Small intestine (tissue), 7 donors: ENCODE results near the gene DGKH. TPM values are rescaled to one million over a fixed set of nuclear protein-coding genes. Genes with fewer than 3 reads are reported as not detected.

Experiments
- DNase-seq, 2 donors: peaks; one replicate each; pipeline versions ENCODE4 v3.0.0 to v3.0.0-alpha.2; 2013
- FAIRE-seq: peaks from 2 replicates; lab custom pipeline; 2012; peaks lifted over from hg19 to GRCh38; lab: Jason Lieb, UNC
- H3K27ac ChIP-seq, 3 donors: one replicate each; pipeline ENCODE4 v1.5.1; 2013; ENCODE audit warnings: low read length in 2 of 3, mild to moderate bottlenecking in 2 of 3, control low read depth in 1 of 3, inconsistent platforms in 1 of 3, low read depth in 1 of 3, moderate library complexity in 1 of 3
- H3K27me3 ChIP-seq, 3 donors: one replicate each; pipeline ENCODE4 v1.6.1; 2013; ENCODE audit warnings: low read length in 3 of 3, inconsistent platforms in 1 of 3; ENCODE audit not compliant: control insufficient read depth in 3 of 3, insufficient read depth in 3 of 3
- H3K36me3 ChIP-seq, 3 donors: one replicate each; pipeline ENCODE4 v1.6.1; 2013; ENCODE audit warnings: low read length in 3 of 3, inconsistent platforms in 1 of 3, low read depth in 1 of 3, mild to moderate bottlenecking in 1 of 3, moderate library complexity in 1 of 3; ENCODE audit not compliant: control insufficient read depth in 3 of 3, insufficient read depth in 2 of 3
- H3K4me1 ChIP-seq, 3 donors: one replicate each; pipeline ENCODE4 v1.6.1; 2013; ENCODE audit warnings: low read length in 2 of 3, inconsistent platforms in 1 of 3, low read depth in 1 of 3, mild to moderate bottlenecking in 1 of 3, moderate library complexity in 1 of 3; ENCODE audit not compliant: control insufficient read depth in 3 of 3, insufficient read depth in 2 of 3
- H3K4me3 ChIP-seq, 3 donors: one replicate each; pipeline ENCODE4 v1.5.1; 2013; ENCODE audit warnings: low read length in 3 of 3, control low read depth in 1 of 3, inconsistent platforms in 1 of 3, low read depth in 1 of 3, mild to moderate bottlenecking in 1 of 3, moderate library complexity in 1 of 3
- H3K9me3 ChIP-seq, 2 donors: one replicate each; pipeline ENCODE4 v1.6.1; 2013; ENCODE audit warnings: low read depth in 1 of 2, low read length in 1 of 2; ENCODE audit not compliant: control insufficient read depth in 2 of 2, insufficient read depth in 1 of 2
- WGBS, 3 donors: extraction: QIAGEN DNeasy Blood & Tissue Kit; methylation state at CpG; one replicate each; pipeline ENCODE4 v1.1.7; 2013; 5-methylcytosine and 5-hydroxymethylcytosine counted together
- polyA plus RNA-seq, 4 donors: library from polyadenylated mRNA; stranded (reverse) in 3 of 4; unstranded in 1 of 4; fragments of 200-250 nt in 3 of 4; fragments of 120-200 nt in 1 of 4; gene quantifications; one replicate each; pipeline versions ENCODE4 v1.2.1 to v1.2.3, GENCODE V29; 2013
- donor health status: healthy with polysubstance abuse.
- donor health status: control.
- donor health status: control.
- donor health status: Bipolar disorder and iron deficiency.
- donor health status: healthy.

Gene DGKH
- polyA plus RNA-seq, 4 donors: 0.45 to 4.5 (median 2.0) TPM

DNA sequence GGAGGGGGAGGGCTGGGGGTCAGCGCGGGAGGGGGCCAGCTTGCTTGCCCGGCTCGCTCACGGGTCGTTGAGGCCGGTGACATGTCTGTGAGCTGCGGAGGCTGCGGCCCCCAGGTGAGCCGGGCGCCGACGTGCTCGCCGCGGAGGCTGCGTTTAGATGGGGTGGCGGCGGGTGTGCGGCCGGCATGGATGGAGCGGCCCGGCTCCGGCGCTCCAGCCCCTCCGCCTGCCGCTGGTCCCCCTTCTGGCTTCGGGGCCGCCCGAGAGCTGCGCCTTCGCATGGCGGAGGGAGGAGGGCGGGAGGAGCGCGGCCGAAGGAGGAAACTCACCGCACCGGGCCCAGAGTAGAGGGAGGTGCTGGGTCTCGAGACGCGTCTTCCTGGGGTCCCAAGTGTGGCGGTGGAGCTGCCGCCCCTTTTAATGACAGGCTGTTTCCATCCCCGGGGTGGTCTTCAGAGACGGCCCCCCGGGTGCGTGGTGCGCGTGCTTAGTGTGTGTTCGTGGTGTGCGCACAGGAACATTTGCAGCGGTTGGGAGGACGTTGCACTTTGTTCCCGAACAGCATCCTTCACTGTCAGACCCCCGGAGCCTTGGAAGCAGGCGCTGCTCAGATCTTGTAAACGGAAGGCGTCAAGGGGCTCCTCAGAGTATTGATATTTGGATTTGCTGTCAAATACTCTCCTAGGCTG, 223.8 kb downstream of the DGKH start, which contains the start of gene AKAP11:
Gene AKAP11 (plus strand): TSS at position 38 of the 689 bp plus-strand sequence. CDS start 14,197 bp downstream, outside the sequence.
- DNase-seq (peak; percentile 41 to 78), FAIRE-seq (no peak)
- Histone ChIP-seq H3K9me3 (no peaks in the 10 kb centered on the region), H3K27me3 (no peaks in the 10 kb centered on the region), H3K4me1 (peaks cover 0 to 7% (median 4%) of the 10 kb centered on the region in 3 donors), H3K4me3 (peak within 1 kb of the TSS; percentile 73 to 91 (median 74)), H3K27ac (peak within 1 kb of the TSS; percentile 41 to 92 (median 87)), H3K36me3 (peaks cover 0 to 2% (median 0%) of the 10 kb centered on the region in 3 donors)
- 0% methylated on average over 38 to 59 of the region's 59 CpGs for WGBS, 3 donors

DNA sequence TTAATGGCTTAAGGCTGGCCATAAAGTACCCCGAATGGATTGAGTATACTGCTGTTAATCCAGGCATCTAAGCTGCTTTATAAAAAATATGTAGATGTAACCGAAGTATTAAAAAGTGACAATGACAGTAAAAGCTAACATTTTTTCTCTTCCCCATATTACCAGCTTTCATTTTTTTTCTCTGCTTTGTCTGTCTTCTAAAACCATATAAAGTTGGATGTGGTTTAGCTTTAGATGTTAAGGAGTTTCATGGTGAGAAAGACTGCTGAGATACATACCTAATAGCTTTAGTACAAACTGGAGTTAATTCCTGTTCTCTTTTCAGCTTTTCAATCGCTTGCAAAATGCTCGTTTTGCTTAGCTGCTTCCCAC, 224.3 kb downstream of the DGKH start:
- Histone ChIP-seq H3K4me3 (peak overlapping the region; percentile 73 to 91 (median 74)), H3K36me3 (peaks cover 0 to 2% (median 0%) of the 10 kb centered on the region in 3 donors), H3K27me3 (no peaks in the 10 kb centered on the region), H3K4me1 (peaks cover 0 to 7% (median 4%) of the 10 kb centered on the region in 3 donors), H3K9me3 (no peaks in the 10 kb centered on the region), H3K27ac (peak overlapping the region in 2 of 3 donors; percentile 82 to 92)
- 15 to 21% (median 19%) methylated on average over 4 of the region's 4 CpGs for WGBS, 3 donors
- FAIRE-seq (no peak), DNase-seq (no peak)

DNA sequence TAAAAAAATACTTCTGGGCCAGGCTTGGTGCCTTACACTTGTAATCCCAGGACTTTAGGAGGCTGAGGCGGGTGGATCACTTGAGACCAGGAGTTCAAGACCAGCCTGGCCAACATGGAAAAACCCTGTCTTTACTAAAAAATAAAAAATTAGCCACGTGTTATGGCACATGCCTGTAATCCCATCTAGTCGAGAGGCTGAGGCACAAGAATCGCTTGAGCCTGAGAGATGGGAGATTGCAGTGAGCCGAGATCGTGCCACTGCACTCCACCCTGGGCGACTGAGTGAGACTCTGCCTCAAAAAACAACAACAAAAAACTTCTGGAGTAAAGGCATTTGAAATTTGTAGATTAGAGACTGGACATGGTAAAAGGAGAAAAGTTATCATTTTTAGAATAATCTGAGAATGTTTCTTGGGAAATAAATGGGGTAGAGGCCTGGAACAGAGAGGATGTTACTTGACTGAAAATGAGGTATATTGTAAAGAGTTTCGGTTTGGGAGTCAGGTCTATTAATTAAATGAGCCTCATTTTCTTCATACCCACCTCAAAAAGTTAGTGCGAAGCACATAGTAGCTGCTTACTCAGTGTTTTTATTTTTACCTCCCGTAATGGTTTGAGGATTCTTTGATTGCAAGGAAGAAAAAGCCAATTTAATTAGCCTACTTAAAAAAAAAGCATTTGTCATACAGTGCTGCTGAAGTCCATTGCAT, 226.1 kb downstream of the DGKH start:
- peaks cover 0 to 7% (median 4%) of the 10 kb centered on the region in 3 donors for H3K4me1 ChIP-seq
- H3K4me3 ChIP-seq: no peak overlapping the region
- no peak for FAIRE-seq
- no peak for DNase-seq
- 84 to 90% (median 88%) methylated on average over 10 of the region's 10 CpGs for WGBS, 3 donors
- H3K27ac ChIP-seq: peak overlapping the region in 1 of 3 donors; percentile 34
- H3K9me3 ChIP-seq: no peaks in the 10 kb centered on the region
- peaks cover 0 to 2% (median 0%) of the 10 kb centered on the region in 3 donors for H3K36me3 ChIP-seq
- H3K27me3 ChIP-seq: no peaks in the 10 kb centered on the region

DNA sequence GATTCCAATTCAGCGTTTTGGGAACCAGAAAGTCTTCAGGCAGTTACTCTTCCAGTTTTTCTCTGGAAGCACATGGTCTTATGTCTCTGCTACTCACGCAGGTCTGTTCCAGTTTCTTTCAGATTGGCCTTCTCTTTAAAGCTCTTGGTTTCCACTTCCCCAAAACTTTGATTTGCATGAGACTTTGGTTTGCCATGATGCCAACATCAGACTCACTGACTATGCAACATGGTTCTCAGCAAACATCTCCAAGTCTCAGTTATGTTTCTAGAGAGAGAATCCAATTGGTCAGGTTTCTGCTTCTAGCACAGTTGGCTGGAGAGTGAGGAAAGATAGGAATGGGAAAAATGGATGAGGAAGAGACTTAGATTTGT, 226.6 kb downstream of the DGKH start:
- 73 to 89% (median 84%) methylated on average over 2 of the region's 2 CpGs for WGBS, 3 donors
- peak in 1 of 2 donors; percentile 5 for DNase-seq
- FAIRE-seq: no peak
- Histone ChIP-seq H3K4me1 (peaks cover 0 to 9% (median 4%) of the 10 kb centered on the region in 3 donors), H3K4me3 (no peak overlapping the region), H3K27me3 (no peaks in the 10 kb centered on the region), H3K27ac (peak overlapping the region in 1 of 3 donors; percentile 48), H3K9me3 (no peaks in the 10 kb centered on the region), H3K36me3 (peaks cover 0 to 2% (median 0%) of the 10 kb centered on the region in 3 donors)

DNA sequence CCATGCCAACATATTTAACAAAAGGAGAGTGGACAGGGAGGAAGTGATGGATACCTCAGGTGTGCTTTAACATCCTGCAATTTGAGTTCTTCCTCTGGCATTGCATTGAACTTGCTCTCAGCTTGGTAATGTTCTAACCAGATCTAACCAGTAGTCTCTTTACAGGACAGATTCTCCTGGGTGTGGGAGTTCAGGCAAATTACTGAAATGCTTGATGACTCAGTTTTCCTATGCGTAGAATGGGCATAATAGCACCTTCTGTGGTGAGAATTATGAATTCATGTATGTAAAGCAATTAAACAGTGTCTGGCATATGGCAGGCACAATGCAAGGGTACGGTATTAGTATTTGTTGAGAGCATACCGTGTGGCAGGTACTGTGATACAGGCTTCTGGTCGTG, 227.1 kb downstream of the DGKH start:
- WGBS, 3 donors: 86 to 94% (median 89%) methylated on average over 4 of the region's 4 CpGs
- no peak for DNase-seq
- H3K36me3 ChIP-seq: peaks cover 0 to 2% (median 0%) of the 10 kb centered on the region in 3 donors
- peaks cover 0 to 9% (median 4%) of the 10 kb centered on the region in 3 donors for H3K4me1 ChIP-seq
- peak overlapping the region in 1 of 3 donors; percentile 48 for H3K27ac ChIP-seq
- FAIRE-seq: no peak
- H3K27me3 ChIP-seq: no peaks in the 10 kb centered on the region
- H3K9me3 ChIP-seq: no peaks in the 10 kb centered on the region
- no peak overlapping the region for H3K4me3 ChIP-seq

DNA sequence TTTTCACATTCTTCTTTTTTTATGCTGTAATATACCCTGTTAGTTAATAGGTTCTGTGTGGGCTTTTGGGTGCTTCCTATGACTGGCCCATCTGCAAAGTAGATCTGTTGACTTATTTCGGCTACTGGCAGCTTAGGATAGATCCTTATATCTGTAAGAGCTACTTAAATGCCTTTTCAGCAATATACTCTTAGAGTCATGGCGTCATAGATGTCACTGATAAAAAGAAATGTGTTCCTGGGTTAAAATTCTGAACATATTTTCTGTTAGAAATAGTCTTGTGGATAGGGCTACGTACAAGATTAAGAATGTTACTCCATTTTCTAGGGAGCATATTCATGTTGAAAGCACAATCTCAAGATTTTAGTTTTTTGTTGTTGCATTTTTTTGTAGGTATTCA, 228.2 kb downstream of the DGKH start:
- DNase-seq: no peak
- Histone ChIP-seq H3K4me1 (peaks cover 0 to 7% (median 4%) of the 10 kb centered on the region in 3 donors), H3K9me3 (no peaks in the 10 kb centered on the region), H3K4me3 (no peak overlapping the region), H3K27me3 (no peaks in the 10 kb centered on the region), H3K36me3 (peaks cover 0 to 2% (median 0%) of the 10 kb centered on the region in 3 donors), H3K27ac (no peak overlapping the region)
- 88 to 95% (median 92%) methylated on average over 3 of the region's 3 CpGs for WGBS, 3 donors
- FAIRE-seq: no peak

DNA sequence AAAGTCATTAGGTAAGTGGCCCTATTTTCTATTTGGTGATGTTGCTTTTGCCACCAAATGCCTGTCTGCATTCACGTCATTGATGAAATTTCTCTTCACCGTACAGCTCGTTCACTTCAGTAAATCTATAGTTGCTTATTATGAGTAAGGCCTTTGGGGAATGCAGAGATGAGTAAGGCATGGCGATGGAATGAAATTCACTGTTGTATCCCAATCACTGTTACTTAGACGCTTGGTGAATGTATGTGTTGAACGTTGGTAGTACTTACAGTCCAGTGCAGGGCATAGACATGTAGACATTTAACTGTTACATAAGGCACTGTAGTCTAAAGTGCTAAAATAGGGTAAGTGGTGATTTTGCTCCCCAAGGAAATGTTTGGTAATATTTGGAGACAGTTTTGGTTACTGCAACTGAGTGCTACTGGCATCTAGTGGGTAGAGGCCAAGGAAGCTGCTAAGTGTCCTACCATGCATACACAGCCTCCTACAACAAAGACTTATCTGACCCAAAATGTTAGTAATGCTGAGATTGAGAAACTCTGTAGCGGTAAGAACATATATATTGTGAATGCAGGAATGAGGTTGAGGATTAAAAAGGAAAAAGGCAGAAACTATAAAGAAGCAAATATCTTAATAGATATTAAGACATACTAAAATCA, 229.3 kb downstream of the DGKH start:
- DNase-seq (no peak), FAIRE-seq (no peak)
- Histone ChIP-seq H3K9me3 (no peaks in the 10 kb centered on the region), H3K4me1 (peaks cover 0 to 7% (median 4%) of the 10 kb centered on the region in 3 donors), H3K36me3 (peaks cover 0 to 2% (median 0%) of the 10 kb centered on the region in 3 donors), H3K4me3 (no peak overlapping the region), H3K27me3 (no peaks in the 10 kb centered on the region), H3K27ac (peak overlapping the region in 1 of 3 donors; percentile 4)
- WGBS, 3 donors: 88 to 93% (median 92%) methylated on average over 7 of the region's 7 CpGs

DNA sequence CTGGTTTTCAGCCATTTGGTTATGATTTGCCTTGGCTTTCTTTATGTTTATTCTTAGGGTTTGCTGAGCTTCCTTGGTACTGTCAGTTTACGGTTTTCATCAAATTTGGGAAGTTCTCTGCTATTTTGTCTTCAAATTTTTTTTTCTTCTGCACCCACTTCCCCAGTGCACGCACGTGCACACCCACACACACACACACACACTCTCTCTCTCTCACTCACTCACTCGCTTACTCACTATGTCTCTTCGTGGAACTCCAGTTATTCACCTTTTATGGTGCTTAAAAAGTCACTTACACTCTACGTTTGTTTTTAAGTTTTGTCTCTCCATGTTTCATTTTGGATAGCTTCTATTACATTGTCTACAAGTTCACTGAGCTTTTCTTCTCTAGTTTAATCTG, 230.6 kb downstream of the DGKH start:
- no peak for DNase-seq
- Histone ChIP-seq H3K27me3 (no peaks in the 10 kb centered on the region), H3K27ac (no peak overlapping the region), H3K36me3 (peaks cover 0 to 2% (median 0%) of the 10 kb centered on the region in 3 donors), H3K4me1 (peaks cover 2 to 10% (median 5%) of the 10 kb centered on the region in 3 donors), H3K9me3 (no peaks in the 10 kb centered on the region), H3K4me3 (no peak overlapping the region)
- 75 to 88% (median 85%) methylated on average over 6 of the region's 6 CpGs for WGBS, 3 donors
- no peak for FAIRE-seq
